WI38 (cell line): ENCODE results near the gene ADAMTSL5.
"Not testable (repeated sequence)": the region's sequence is repeated elsewhere in the genome, so short reads cannot be mapped to it uniquely, and the experiment has no call there.

Experiments
- H3K4me3 ChIP-seq: 2 replicates; pipeline ENCODE4 v1.5.1; 2011; ENCODE audit warnings: low read depth, mild to moderate bottlenecking, control low read depth, low read length
- TF ChIP-seq, protein P1 (sequence below): IDR thresholded peaks from 2 replicates; pipeline ENCODE4 v1.5.1; 2012; ENCODE audit warnings: low read depth, mild to moderate bottlenecking, control low read depth, low read length

ADAMTSL5 gene

DNA sequence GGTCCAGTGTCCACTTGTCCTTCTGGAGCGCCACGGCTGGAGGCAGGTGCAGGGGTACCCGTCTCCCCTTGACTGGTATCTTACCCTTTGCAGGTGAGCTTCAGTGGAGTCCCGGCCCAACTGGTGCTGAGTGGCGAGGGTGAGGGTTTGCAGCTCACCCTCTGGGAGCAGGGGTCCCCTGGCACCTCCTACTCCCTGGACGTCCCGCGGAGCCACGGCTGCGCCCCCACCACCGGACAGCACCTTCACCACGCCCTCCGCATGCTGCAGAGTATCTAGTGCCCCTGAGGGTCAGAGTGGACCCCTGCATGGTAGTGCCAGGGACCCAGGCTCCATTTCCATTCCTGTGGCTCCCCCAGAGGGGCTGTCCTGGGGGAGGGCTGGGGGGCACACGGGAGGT is 22.2 kb upstream of the ADAMTSL5 start:
- TF ChIP-seq, protein P1, sequence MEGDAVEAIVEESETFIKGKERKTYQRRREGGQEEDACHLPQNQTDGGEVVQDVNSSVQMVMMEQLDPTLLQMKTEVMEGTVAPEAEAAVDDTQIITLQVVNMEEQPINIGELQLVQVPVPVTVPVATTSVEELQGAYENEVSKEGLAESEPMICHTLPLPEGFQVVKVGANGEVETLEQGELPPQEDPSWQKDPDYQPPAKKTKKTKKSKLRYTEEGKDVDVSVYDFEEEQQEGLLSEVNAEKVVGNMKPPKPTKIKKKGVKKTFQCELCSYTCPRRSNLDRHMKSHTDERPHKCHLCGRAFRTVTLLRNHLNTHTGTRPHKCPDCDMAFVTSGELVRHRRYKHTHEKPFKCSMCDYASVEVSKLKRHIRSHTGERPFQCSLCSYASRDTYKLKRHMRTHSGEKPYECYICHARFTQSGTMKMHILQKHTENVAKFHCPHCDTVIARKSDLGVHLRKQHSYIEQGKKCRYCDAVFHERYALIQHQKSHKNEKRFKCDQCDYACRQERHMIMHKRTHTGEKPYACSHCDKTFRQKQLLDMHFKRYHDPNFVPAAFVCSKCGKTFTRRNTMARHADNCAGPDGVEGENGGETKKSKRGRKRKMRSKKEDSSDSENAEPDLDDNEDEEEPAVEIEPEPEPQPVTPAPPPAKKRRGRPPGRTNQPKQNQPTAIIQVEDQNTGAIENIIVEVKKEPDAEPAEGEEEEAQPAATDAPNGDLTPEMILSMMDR: no peak
- H3K4me3 ChIP-seq: no peak overlapping the region

DNA sequence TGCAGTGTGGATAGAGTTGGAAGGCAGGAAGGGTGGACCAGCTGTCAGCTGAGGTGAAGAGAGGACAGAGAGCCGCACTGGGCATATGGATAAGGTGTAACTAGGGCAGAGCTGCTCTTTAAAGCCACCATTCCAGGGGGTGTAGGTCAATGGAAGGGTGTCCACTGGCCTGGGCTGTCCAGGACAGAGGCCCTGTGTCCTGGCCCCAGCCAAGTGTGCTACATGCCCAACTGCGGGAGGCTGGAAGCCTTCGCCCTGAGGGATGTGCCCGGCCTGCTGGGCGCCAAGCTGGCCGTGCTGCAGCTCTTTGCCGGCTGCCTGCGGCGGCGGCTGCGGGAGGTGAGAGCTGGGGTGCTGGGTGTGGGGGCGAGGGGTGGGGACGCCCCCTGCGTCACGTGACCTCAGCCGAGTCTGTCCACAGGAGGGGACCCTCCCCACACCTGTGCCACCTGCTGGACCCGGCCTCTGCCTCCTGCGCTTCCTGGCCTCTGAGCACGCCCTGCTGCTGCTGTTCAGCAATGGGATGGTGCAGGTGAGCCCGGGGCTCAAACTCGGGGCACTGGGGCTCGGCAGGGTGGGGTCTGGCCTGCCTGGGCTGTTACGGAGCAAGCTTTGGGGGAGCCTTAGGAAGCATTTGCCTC is 20.8 kb upstream of the ADAMTSL5 start:
- H3K4me3 ChIP-seq: no peak overlapping the region
- TF ChIP-seq, protein P1: no peak

DNA sequence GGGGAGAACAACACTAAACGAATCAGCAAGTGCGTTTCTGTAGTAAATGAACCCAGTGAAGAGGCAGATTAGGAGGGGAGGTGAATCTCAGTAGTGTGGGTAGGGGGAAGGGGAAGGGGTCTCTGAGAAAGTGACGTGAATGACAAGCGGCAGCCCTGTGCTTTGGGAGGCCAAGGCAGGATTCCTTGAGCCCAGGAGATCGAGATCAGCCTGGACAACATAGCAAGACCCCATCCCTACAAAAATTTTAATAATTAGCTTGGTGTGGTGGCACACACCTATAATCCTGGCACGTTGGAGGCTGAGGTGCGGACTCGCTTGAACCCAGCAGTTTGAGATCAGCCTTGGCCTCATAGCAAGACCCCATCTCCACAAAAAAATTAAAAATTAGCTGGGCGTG is 19.2 kb upstream of the ADAMTSL5 start:
- TF ChIP-seq, protein P1: no peak
- H3K4me3 ChIP-seq: no peak overlapping the region

DNA sequence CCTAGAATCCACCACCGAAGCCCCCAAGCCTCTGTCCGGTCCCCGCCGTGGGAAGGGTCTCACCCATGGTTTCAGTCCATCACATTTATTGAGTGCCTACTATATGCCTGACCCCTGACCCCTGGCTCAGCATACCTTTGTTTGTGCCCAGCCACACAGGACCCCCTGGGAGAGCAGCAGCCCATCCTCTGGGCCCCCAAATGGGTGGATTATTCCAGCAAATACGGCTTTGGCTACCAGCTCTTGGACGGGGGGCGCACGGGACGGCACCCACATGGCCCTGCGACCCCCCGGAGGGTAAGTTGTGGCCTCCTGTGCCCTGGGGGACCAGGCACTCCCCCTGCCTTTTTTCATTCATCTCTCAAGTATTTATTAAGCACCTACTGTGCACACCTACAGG is 18.8 kb upstream of the ADAMTSL5 start:
- TF ChIP-seq, protein P1: no peak
- no peak overlapping the region for H3K4me3 ChIP-seq

DNA sequence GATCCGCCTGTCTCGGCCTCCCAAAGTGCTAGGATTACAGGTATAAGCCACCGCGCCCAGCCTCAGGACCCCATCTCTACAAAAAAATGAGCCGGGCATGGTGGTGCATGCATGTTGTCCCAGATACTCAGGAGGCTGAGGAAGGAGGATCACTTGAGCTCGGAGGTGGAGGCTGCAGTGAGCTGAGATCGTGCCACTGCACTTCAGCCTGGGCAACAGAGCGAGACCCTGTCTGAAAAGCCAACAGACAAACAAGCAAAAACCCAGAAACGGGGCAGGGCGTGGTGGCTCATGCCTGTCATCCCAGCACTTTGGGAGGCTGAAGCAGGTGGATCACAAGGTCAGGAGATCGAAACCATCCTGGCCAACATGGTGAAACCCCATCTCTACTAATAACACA is 18.0 kb upstream of the ADAMTSL5 start:
- H3K4me3 ChIP-seq: not testable (repeated sequence)

DNA sequence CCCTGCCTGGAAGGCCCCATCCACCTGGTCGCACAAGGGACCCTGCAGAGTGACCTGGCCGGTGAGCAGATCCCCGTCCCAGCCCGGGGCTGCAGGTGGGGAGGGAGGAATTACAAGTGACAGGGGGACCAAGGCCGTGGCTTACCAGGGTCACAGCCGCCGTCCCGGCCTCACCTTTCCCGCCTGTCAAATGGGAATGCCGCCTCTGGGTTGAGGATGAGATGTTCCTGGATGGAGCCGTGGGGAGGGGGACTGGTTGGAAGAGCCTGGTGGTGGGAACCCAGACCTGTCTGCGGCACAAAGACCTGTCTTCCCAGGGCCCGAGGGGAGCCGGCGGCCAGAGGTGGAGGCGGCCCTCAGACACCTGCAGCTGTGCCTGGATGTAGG is 16.6 kb upstream of the ADAMTSL5 start:
- TF ChIP-seq, protein P1: no peak

DNA sequence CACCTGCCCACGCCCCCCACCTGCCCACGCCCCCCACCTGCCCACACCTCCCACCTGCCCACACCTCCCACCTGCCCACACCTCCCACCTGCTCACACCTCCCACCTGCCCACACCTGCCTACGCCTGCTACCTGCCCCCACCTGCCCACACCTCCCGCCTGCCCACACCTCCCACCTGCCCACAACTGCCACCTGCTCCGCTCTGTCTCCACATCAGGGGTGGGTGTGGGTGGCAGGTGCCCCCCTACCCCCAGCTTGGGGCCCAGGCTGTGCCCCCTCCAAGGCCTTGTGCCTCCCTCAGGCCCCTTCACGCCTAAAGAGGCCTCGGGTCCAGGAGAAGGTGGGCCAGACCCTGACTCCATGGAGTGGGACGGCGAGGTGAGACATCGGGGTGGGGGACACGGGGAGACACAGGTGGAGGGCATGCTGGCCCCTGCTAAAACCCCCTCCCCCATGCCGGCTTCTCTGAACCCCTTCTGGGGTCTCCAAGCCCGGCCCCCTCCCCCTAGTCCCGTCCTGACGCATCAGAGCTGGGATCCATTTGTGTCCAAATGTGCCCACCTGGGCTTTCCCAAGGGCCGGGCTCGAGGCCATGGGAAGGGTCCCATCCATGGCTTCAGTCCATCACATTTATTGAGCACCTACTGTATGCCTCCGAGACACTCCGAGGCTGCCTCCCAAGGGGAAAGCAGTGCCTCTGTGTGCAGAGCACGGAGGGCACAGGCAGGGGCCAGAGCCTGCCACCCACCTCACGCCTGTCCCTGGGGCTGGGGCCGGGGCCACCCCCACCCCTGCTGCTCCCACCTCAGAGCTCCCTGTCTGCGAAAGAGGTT is 16.0 kb upstream of the ADAMTSL5 start:
- TF ChIP-seq, protein P1: no peak
- no peak overlapping the region for H3K4me3 ChIP-seq

More for the DNA sequence above, 16.6 kb upstream of the ADAMTSL5 start:
- no peak overlapping the region for H3K4me3 ChIP-seq
